AG04449 (cell line): ENCODE results near the gene TMPO.
"Not testable (repeated sequence)": the region's sequence is repeated elsewhere in the genome, so short reads cannot be mapped to it uniquely, and the experiment has no call there.

ENCODE experiments used
- CTCF ChIA-PET: fragments of 350-600 bp; formaldehyde crosslinking; extraction: SDS; loops from one replicate; lab custom pipeline; 2021; ENCODE audit warnings: antibody characterized with exemption; lab: Yijun Ruan, JAX
- POLR2A ChIA-PET: fragments of 400-600, 350-600 bp; formaldehyde crosslinking; extraction: SDS; loops from one replicate; lab custom pipeline; 2020; ENCODE audit warnings: antibody characterized with exemption, inconsistent platforms; lab: Yijun Ruan, JAX
- DNase-seq: peaks from one replicate; pipeline ENCODE4 v3.0.0-alpha.2; 2010; ENCODE audit warnings: low read depth, low spot score
- H3K4me3 ChIP-seq: 2 replicates; pipeline ENCODE4 v1.5.1; 2011; ENCODE audit warnings: low read depth, mild to moderate bottlenecking, control low read depth, low read length
- CTCF ChIP-seq: IDR thresholded peaks from one replicate; pipeline ENCODE4 v1.5.1; 2011; ENCODE audit warnings: mild to moderate bottlenecking, moderate library complexity, low read length, control low read depth, inconsistent platforms; ENCODE audit not compliant: insufficient read depth; ENCODE audit errors: missing control alignments

TMPO gene

GRCh38 chr12:98504368-98504617 is 11.1 kb upstream of the TMPO start:
- POLR2A ChIA-PET: no interaction called here
- no peak for TF ChIP-seq CTCF
- H3K4me3 ChIP-seq: peak overlapping the region; percentile 80
- CTCF ChIA-PET: interaction anchor here (4.8 kb wide), 1 partner anchor 11 kb away, joined by 24 read pairs; the partner anchor contains the start of gene TMPO
- DNase-seq: no peak

GRCh38 chr12:98509063-98509462 is 6.3 kb upstream of the TMPO start:
- no peak for DNase-seq
- ChIA-PET POLR2A (no interaction called here), CTCF (interaction anchor here (1.3 to 1.5 kb wide), 5 partner anchors 8 to 85 kb away, joined by 3 to 10 read pairs (median 3); no protein-coding TSS in a partner anchor)
- no peak overlapping the region for H3K4me3 ChIP-seq
- no peak for TF ChIP-seq CTCF

- H3K4me3 ChIP-seq, DNase-seq, POLR2A ChIA-PET: not testable (repeated sequence)
- CTCF ChIA-PET: interaction anchor here (6.9 to 8.9 kb wide), 3 partner anchors 19 to 93 kb away, joined by 60 to 105 read pairs (median 67); no protein-coding TSS in a partner anchor
Observed at GRCh38 chr12:98511806-98512205, 3.6 kb upstream of the TMPO start.

- no peak overlapping the region for H3K4me3 ChIP-seq
- TF ChIP-seq CTCF: no peak
- ChIA-PET CTCF (interaction anchor here (0.6 to 8.9 kb wide), 11 partner anchors 8 to 141 kb away, joined by 3 to 105 read pairs (median 4); no protein-coding TSS in a partner anchor), POLR2A (interaction anchor here (1.5 kb wide), 1 partner anchor 10 kb away, joined by 4 read pairs; no protein-coding TSS in a partner anchor)
- DNase-seq: no peak
Observed at GRCh38 chr12:98513379-98514322, 1.7 kb upstream of the TMPO start.

GRCh38 chr12:98514982-98515286 is 456 bp upstream of the TMPO start:
- POLR2A ChIA-PET: no interaction called here
- peak overlapping the region; percentile 95 for H3K4me3 ChIP-seq
- no peak for TF ChIP-seq CTCF
- CTCF ChIA-PET: interaction anchor here (0.9 to 8.9 kb wide), 7 partner anchors 9 to 96 kb away, joined by 3 to 105 read pairs (median 24); no protein-coding TSS in a partner anchor
- no peak for DNase-seq

- POLR2A ChIA-PET: interaction anchor here (0.6 to 1.4 kb wide), 2 partner anchors 78 to 98 kb away, joined by 4 to 7 read pairs; no protein-coding TSS in a partner anchor
Observed at GRCh38 chr12:98516111-98516873, 902 bp downstream of the TMPO start.

More at GRCh38 chr12:98516111-98516873, 902 bp downstream of the TMPO start:
- CTCF ChIA-PET: interaction anchor here (1.0 to 8.9 kb wide), 17 partner anchors 11 to 155 kb away, joined by 3 to 105 read pairs (median 6); partner anchors contain the start of genes IKBIP and SLC25A3
- peak; percentile 51 for TF ChIP-seq CTCF
- peak overlapping the region; percentile 95 for H3K4me3 ChIP-seq
- peak; percentile 16 for DNase-seq
